ENCODE results near the gene COG4.

Gene COG4

GRCh38 chr16:70482624-70483023 lies 40.7 kb downstream of the COG4 start:
- in situ Hi-C loops (cut with HindIII; ENCODE audit: low sequenced_read_pairs) = no loop called here

GRCh38 chr16:70481929-70482536 lies 41.3 kb downstream of the COG4 start:
- in situ Hi-C loops (cut with HindIII; ENCODE audit: low sequenced_read_pairs) = no loop called here

DNA sequence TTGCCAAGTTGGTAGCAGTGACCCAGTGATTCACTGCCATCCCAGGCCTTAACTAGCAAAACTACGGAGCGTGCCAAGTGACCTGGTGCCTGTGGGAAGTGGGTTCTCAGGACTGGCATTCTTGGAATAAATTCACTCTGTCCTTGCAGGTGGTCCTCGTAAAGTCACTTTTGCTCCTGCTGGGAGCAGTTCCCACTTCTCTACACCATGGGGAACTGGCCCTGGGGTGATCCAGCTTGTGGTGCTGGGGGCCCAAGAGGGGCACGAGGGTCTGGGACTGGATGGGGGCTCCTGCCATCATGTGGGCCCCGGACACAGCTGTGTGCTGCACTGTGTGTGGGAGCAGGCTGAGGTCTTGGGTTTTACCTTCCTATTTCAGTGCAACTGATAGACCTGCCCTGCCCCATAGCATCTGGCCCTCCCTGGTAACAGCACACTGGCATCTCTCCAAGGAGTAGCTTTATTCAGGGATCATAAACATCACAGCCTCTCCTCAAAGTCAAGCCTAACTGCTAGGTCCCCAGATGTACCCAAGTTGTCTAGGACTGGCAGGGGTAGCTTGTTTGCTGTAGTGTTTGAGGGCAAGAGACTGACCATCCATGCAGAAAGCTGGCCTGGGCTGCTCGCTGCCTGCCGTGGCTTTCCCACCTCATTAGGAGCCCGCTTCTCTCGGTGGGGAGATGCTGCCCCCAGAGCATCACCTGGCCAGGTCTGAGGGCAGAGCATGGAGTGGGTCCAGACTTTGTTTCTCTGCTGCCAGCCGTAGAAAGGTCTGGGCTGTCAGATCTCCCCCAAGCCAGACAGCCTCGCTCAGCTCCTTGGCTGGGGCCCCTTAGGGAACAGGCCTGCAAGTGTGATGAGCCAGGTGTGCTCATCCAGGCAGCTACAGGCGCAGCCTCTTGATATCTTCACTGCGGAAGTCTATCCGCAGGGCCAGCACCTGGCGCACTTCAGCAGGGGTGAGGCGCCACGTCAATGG lies 42.9 kb downstream of the COG4 start:
- in situ Hi-C loops (cut with HindIII; ENCODE audit: low sequenced_read_pairs) = no loop called here

DNA sequence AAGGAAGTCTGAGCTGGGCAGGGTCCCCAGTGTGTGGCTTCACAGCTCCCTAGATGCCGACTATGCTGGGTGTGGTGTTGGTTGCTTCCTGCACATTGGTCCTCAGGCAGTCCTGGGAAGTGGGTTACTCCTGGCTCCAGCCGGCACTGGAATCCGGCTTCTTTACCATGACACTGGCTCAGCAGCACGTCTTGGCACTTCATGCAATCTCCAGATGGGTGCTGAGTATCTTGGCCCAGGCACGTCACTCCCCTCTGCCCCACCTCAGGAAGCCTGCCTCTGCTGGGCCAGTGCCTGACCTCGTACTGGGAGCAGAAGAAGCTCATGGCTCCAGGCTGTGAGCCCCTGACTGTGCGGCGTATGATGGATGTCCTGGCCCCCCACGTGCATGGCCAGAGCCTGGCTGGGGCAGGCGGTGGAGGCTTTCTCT lies 44.4 kb downstream of the COG4 start:
- in situ Hi-C loops (cut with HindIII; ENCODE audit: low sequenced_read_pairs) = loop anchor here (5.0 kb wide), 1 partner anchor 53 kb away; no protein-coding TSS in a partner anchor

- in situ Hi-C loops (cut with HindIII; ENCODE audit: low sequenced_read_pairs) = loop anchor here (5.0 kb wide), 1 partner anchor 54 kb away; no protein-coding TSS in a partner anchor
Measured at GRCh38 chr16:70478169-70478568, 45.2 kb downstream of the COG4 start.

DNA sequence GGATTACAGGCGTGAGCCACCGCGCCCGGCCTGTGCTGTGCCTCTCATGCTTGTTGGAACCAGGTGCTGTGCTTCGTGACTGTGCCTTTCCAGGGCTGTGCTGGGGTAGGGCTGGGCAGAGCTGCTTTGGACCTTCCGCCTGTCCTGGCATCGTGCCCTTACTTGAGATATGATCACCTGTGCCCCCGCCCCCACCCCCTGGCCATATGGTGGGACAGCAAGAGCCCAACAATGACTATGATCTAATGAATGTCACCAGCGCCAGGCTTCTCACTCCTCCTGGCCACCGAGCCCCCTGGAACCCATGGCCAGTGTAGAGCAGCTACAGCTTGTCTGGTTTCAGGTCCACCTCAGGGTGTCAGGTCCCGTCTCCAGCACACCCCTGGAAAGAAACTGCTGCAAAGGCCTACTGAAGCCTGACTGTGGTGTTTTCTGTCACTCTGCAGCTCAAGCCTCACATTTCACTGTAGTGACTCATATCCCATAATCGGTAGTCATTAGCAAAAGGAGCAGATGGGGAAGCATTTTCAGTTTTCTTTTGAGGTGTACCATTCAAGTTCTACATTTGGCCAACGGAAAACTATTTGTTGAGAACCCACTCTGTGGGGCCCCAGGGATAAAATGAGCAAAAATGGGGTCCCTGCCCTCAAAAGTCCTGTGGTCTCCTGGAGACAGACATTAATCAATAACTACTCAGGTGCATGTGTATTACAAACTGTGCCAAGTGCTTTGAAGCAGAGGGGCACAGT lies 46.9 kb downstream of the COG4 start:
- in situ Hi-C loops (cut with HindIII; ENCODE audit: low sequenced_read_pairs) = loop anchor here (5.0 kb wide), 1 partner anchor 56 kb away; no protein-coding TSS in a partner anchor

DNA sequence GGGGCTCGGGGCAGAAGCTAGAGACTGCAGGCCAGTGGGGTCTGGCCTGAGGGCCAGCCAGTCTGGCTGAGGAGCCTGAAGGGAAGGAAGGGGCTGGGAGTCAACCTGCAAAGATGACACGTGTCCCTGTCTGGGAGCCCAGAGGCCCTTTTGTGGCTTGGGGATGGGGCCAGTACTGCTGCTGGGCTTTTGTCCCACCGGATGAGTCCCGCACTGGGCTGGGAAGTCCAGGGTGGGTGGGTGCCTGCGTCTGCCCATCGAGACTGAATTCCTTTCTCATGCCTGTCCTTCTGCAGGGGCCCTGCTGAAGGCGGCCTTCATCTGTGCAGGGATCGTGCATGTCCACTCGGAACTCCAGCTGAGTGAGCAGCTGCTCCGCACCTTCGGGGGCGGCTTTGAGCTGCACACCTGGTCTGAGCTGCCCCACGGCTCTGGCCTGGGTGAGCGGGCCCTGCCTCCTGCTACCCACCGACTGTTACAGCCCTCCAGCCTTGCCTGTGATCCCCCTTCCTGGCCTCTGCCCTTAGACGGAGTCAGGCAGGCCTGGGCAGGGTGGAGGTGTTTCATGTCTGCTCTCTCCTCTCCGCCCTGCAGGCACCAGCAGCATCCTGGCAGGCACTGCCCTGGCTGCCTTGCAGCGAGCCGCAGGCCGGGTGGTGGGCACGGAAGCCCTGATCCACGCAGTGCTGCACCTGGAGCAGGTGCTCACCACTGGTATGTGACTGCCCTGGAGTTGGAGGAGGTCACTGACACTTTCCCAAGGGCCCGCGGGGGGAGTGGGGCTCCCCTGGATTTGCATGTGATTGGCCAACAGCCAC lies 48.1 kb downstream of the COG4 start:
- in situ Hi-C loops (cut with HindIII; ENCODE audit: low sequenced_read_pairs) = loop anchor here (5.0 kb wide), 1 partner anchor 57 kb away; no protein-coding TSS in a partner anchor

DNA sequence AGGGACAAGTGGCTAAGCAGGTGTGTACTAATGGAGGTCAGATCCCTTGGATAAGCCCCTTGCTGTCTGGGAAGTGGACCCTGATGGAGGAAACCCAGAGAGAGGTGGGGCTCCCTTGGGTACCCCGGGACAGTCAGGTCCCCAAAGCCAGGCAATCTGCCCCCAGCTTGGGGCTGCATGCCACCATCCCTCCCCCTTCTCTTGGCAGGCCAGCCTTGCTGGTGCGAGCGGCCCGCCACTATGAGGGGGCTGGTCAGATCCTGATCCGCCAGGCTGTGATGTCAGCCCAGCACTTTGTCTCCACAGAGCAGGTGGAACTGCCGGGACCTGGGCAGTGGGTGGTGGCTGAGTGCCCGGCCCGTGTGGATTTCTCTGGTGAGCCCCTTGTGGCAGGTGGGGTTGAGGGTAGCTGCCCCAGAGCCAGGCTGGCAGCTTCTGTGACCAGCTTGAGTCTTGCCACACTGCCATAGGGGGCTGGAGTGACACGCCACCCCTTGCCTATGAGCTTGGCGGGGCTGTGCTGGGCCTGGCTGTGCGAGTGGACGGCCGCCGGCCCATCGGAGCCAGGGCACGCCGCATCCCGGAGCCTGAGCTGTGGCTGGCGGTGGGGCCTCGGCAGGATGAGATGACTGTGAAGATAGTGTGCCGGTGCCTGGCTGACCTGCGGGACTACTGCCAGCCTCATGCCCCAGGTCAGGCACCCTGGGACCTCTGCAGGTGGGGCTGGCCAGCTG lies 48.9 kb downstream of the COG4 start:
- in situ Hi-C loops (cut with HindIII; ENCODE audit: low sequenced_read_pairs) = loop anchor here (5.0 kb wide), 1 partner anchor 58 kb away; no protein-coding TSS in a partner anchor

- in situ Hi-C loops (cut with HindIII; ENCODE audit: low sequenced_read_pairs) = no loop called here
Measured at GRCh38 chr16:70473446-70474319, 49.7 kb downstream of the COG4 start.

GRCh38 chr16:70472786-70473433 lies 50.4 kb downstream of the COG4 start:
- in situ Hi-C loops (cut with HindIII; ENCODE audit: low sequenced_read_pairs) = no loop called here

GRCh38 chr16:70470927-70471341 lies 52.4 kb downstream of the COG4 start:
- in situ Hi-C loops (cut with HindIII; ENCODE audit: low sequenced_read_pairs) = no loop called here

GRCh38 chr16:70470141-70470926 lies 53.0 kb downstream of the COG4 start:
- in situ Hi-C loops (cut with HindIII; ENCODE audit: low sequenced_read_pairs) = no loop called here

DNA sequence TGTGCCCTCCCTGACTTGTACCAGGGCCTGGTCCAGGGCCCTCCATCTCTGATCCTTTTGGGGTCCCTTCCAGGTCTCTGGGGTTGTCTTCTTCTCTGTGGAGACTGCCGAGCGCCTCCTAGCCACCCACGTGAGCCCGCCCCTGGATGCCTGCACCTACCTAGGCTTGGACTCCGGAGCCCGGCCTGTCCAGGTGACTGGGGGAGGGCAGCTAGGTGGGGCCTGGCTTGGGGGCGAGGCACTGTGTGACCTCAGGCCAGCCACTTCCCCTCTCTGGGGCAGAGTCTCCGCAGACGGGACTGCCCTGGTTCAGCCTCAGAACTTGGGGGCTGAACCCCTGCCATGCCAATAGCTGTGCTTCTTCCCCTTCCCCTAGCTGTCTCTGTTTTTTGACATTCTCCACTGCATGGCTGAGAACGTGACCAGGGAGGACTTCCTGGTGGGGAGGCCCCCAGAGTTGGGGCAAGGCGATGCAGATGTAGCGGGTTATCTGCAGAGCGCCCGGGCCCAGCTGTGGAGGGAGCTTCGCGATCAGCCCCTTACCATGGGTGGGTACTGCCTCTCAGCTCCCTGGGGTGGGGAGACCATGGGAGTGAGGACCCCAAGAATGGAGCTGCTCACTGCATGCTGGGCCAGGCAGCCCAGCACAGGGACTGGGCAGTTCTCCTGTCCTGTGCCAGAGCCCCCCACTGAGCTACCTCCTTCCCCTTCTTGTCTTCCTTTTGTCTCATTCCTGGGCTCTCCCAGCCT lies 54.4 kb downstream of the COG4 start:
- in situ Hi-C loops (cut with HindIII; ENCODE audit: low sequenced_read_pairs) = no loop called here

- in situ Hi-C loops (cut with HindIII; ENCODE audit: low sequenced_read_pairs) = no loop called here
Measured at GRCh38 chr16:70467608-70468007, 55.7 kb downstream of the COG4 start.

DNA sequence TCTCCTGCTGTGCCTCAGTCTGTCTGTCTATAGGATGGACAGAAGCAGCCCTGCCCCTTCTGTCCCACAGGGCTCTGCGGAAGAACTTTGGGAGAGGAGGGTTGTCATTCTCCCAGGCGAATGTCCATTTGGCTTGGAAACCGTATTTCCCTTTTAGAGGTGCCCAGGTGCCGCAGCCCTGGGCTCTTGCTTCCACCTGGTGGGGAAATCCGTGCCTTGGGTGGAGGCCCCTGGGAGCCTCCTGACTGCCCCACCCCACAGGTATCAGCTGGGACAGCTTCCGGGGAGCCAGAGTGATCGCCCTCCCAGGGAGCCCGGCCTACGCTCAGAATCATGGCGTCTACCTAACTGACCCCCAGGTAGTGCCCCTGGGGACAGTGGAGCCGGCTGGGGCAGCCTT lies 56.2 kb downstream of the COG4 start:
- in situ Hi-C loops (cut with HindIII; ENCODE audit: low sequenced_read_pairs) = no loop called here

- in situ Hi-C loops (cut with HindIII; ENCODE audit: low sequenced_read_pairs) = no loop called here
Measured at GRCh38 chr16:70466805-70467076, 56.6 kb downstream of the COG4 start.
